K562 (cell line): Measurements from ENCODE around the gene EML2.

Source experiments
- ATF2 ChIP-seq: sonication (generic); formaldehyde crosslinking; IDR thresholded peaks from 2 replicates; pipeline ENCODE4 v1.8.1; 2022; ENCODE audit warnings: missing genetic modification reagents
- JUN ChIP-seq, 2 experiments: sonication (generic) in 1 of 2; formaldehyde crosslinking in 1 of 2; IDR thresholded peaks; 2 replicates each; pipeline versions ENCODE4 v1.6.1 to v1.8.0; 2012 to 2022; ENCODE audit warnings: borderline replicate concordance in 2 of 2, mild to moderate bottlenecking in 2 of 2, improper control_type of control experiment in 1 of 2, low read depth in 1 of 2, low read length in 1 of 2, missing genetic modification reagents in 1 of 2
- MAX ChIP-seq: sonication (generic); formaldehyde crosslinking; IDR thresholded peaks from 2 replicates; pipeline ENCODE4 v1.9.0; 2022; ENCODE audit warnings: mild to moderate bottlenecking, missing genetic modification reagents
- MYBL2 ChIP-seq, 2 experiments: fragments of 450-650 bp in 1 of 2; sonication (generic) in 1 of 2; formaldehyde crosslinking in 1 of 2; IDR thresholded peaks; 2 replicates each; pipeline versions ENCODE4 v1.6.1 to v1.8.1; 2017 to 2022; ENCODE audit warnings: borderline replicate concordance in 1 of 2, inconsistent platforms in 1 of 2, low read depth in 1 of 2, mild to moderate bottlenecking in 1 of 2, missing genetic modification reagents in 1 of 2, moderate library complexity in 1 of 2
- POLR2A ChIP-seq: fragments of 450-650 bp; conservative IDR thresholded peaks from 2 replicates; pipeline ENCODE4 v1.6.1; 2016
- RCOR1 ChIP-seq, 2 experiments: IDR thresholded peaks; 2 replicates each; pipeline ENCODE4 v1.6.1; 2012; ENCODE audit warnings: low read depth in 2 of 2, low read length in 2 of 2, borderline replicate concordance in 1 of 2, improper control_type of control experiment in 1 of 2
- REST ChIP-seq, 2 experiments: fragments of 450-650 bp; formaldehyde crosslinking in 1 of 2; IDR thresholded peaks; 2 replicates each; pipeline versions ENCODE4 v1.4.0 to v1.6.1; 2014 to 2020; ENCODE audit warnings: mild to moderate bottlenecking in 2 of 2, borderline replicate concordance in 1 of 2, low read depth in 1 of 2
- SP2 ChIP-seq: IDR thresholded peaks from 2 replicates; pipeline ENCODE4 v1.6.1; 2011; ENCODE audit warnings: mild to moderate bottlenecking, low read depth, low read length, moderate library complexity; ENCODE audit not compliant: poor library complexity, severe bottlenecking; ENCODE audit errors: extremely low read depth
- ZNF23 ChIP-seq: fragments of 250-450 bp; sonication (Bioruptor Pico); IDR thresholded peaks from 2 replicates; pipeline ENCODE4 v1.4.0; 2020; ENCODE audit warnings: mild to moderate bottlenecking
- ZNF280B ChIP-seq: fragments of 250-450 bp; sonication (Bioruptor Pico); IDR thresholded peaks from 2 replicates; pipeline ENCODE4 v1.5.1; 2021; ENCODE audit warnings: mild to moderate bottlenecking
- ZNF282 ChIP-seq: sonication (generic); formaldehyde crosslinking; IDR thresholded peaks from 2 replicates; pipeline ENCODE4 v1.8.1; 2023; ENCODE audit warnings: missing genetic modification reagents
- TF ChIP-seq, protein P1 (sequence below), 3 experiments: IDR thresholded peaks in 2 of 3; conservative IDR thresholded peaks in 1 of 3; 2 replicates each; pipeline ENCODE4 v1.5.1; 2011 to 2012; ENCODE audit warnings: low read length in 3 of 3, mild to moderate bottlenecking in 3 of 3, control low read depth in 2 of 3, improper control_type of control experiment in 1 of 3, inconsistent platforms in 1 of 3, low read depth in 1 of 3, mixed read lengths in 1 of 3, moderate library complexity in 1 of 3; ENCODE audit not compliant: insufficient read depth in 2 of 3
- TF ChIP-seq, protein P2 (sequence below), 3 experiments: fragments of 200-800 bp in 1 of 3; fragments of 250-450 bp in 1 of 3; fragments of 450-650 bp in 1 of 3; sonication (Bioruptor Pico) in 1 of 3; sonication (Bioruptor generic) in 1 of 3; formaldehyde crosslinking in 1 of 3; IDR thresholded peaks; 2 replicates each; pipeline versions ENCODE4 v1.6.1 to v1.8.0; 2016 to 2022; ENCODE audit warnings: mild to moderate bottlenecking in 2 of 3, missing genetic modification characterization in 2 of 3, missing compliant biosample characterization in 1 of 3, moderate library complexity in 1 of 3

DNA sequence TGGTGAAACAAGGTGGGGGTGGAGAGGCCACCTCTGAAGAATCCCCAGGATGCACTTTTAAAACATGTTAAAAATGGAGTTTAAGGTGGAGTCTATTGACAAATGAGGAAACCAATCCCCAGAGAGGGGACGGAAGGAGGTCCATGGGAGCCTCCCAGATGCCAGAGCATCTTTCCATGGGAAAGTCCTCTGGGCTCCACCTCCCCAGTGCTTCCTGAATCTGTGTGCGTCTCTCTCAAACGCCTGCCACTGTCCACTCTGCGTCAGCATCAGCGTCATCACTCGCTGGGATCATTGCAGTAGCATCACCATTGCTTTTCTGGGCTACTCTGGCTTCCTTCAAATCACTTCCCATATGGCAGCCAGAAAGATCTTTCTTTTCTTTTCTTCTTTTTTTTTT is 43.4 kb downstream of the EML2 start:
- TF ChIP-seq JUN (IDR thresholded peaks at IDR 0.05; ENCODE audit: borderline replicate concordance, low read depth, low read length), result no peak
- TF ChIP-seq JUN (CRISPR knock-in tag; IDR thresholded peaks at IDR 0.05; ENCODE audit: borderline replicate concordance), result no peak
- TF ChIP-seq ATF2, result no peak
- no peak for TF ChIP-seq MAX (CRISPR knock-in tag)
- TF ChIP-seq SP2, result no peak
- no peak for TF ChIP-seq POLR2A
- no peak for TF ChIP-seq RCOR1 (IDR thresholded peaks at IDR 0.05; ENCODE audit: borderline replicate concordance in 1 of 2, low read depth in 2 of 2, low read length in 2 of 2)
- no peak for TF ChIP-seq MYBL2 (IDR thresholded peaks at IDR 0.05; ENCODE audit: low read depth)
- TF ChIP-seq MYBL2 (CRISPR knock-in tag; IDR thresholded peaks at IDR 0.05; ENCODE audit: borderline replicate concordance), result no peak
- TF ChIP-seq ZNF280B (CRISPR knock-in tag), result no peak
- TF ChIP-seq, protein P1, sequence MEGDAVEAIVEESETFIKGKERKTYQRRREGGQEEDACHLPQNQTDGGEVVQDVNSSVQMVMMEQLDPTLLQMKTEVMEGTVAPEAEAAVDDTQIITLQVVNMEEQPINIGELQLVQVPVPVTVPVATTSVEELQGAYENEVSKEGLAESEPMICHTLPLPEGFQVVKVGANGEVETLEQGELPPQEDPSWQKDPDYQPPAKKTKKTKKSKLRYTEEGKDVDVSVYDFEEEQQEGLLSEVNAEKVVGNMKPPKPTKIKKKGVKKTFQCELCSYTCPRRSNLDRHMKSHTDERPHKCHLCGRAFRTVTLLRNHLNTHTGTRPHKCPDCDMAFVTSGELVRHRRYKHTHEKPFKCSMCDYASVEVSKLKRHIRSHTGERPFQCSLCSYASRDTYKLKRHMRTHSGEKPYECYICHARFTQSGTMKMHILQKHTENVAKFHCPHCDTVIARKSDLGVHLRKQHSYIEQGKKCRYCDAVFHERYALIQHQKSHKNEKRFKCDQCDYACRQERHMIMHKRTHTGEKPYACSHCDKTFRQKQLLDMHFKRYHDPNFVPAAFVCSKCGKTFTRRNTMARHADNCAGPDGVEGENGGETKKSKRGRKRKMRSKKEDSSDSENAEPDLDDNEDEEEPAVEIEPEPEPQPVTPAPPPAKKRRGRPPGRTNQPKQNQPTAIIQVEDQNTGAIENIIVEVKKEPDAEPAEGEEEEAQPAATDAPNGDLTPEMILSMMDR (IDR thresholded peaks at IDR 0.05 in 2 of 3, conservative IDR thresholded peaks at IDR 0.05 in 1 of 3; ENCODE audit: insufficient read depth in 2 of 3, low read depth in 1 of 3, low read length in 3 of 3), result no peak
- TF ChIP-seq ZNF23 (CRISPR knock-in tag), result no peak
- no peak for TF ChIP-seq ZNF282
- TF ChIP-seq, protein P2, sequence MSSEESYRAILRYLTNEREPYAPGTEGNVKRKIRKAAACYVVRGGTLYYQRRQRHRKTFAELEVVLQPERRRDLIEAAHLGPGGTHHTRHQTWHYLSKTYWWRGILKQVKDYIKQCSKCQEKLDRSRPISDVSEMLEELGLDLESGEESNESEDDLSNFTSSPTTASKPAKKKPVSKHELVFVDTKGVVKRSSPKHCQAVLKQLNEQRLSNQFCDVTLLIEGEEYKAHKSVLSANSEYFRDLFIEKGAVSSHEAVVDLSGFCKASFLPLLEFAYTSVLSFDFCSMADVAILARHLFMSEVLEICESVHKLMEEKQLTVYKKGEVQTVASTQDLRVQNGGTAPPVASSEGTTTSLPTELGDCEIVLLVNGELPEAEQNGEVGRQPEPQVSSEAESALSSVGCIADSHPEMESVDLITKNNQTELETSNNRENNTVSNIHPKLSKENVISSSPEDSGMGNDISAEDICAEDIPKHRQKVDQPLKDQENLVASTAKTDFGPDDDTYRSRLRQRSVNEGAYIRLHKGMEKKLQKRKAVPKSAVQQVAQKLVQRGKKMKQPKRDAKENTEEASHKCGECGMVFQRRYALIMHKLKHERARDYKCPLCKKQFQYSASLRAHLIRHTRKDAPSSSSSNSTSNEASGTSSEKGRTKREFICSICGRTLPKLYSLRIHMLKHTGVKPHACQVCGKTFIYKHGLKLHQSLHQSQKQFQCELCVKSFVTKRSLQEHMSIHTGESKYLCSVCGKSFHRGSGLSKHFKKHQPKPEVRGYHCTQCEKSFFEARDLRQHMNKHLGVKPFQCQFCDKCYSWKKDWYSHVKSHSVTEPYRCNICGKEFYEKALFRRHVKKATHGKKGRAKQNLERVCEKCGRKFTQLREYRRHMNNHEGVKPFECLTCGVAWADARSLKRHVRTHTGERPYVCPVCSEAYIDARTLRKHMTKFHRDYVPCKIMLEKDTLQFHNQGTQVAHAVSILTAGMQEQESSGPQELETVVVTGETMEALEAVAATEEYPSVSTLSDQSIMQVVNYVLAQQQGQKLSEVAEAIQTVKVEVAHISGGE (CRISPR knock-in tag; IDR thresholded peaks at IDR 0.05), result no peak
- no peak for TF ChIP-seq REST (IDR thresholded peaks at IDR 0.05; ENCODE audit: borderline replicate concordance)
- no peak for TF ChIP-seq REST (CRISPR knock-in tag; IDR thresholded peaks at IDR 0.05; ENCODE audit: low read depth)
